ENCODE results near the gene SHANK1.
A peak's percentile ranks its signal among the peaks of the same experiment; 100 is the strongest.

GRCh38 chr19:50649433-50650391, 69.9 kb downstream of the SHANK1 start, which contains the start of gene C19orf81:
- peak; percentile 30 for TF ChIP-seq YY1 (IDR thresholded peaks at IDR 0.05; ENCODE audit: insufficient read depth, insufficient read length)
- TF ChIP-seq ZNF274 (IDR thresholded peaks at IDR 0.05; ENCODE audit: low read depth, low read length) = no peak
- no peak for TF ChIP-seq SUZ12 (IDR thresholded peaks at IDR 0.05; ENCODE audit: extremely low read depth, insufficient read depth, insufficient read length)

Data from NT2/D1 (cell line).